IMR-90 (cell line): ENCODE results near the gene ZDHHC7. TPM values are rescaled to one million over a fixed set of nuclear protein-coding genes. Genes with fewer than 3 reads are reported as not detected.

Experiments used
- ATAC-seq: fragments of 200-7000 bp; cut with Tn5 transposase; 2 replicates; pipeline ENCODE4 v1.9.1; 2020; ENCODE audit warnings: low read depth, mild to moderate bottlenecking, moderate library complexity
- BruUV-seq: library from RNA; stranded (reverse); fragments of 400-500 nt; replicated peaks from 2 replicates; lab custom pipeline; 2021; lab: Mats Ljungman, UMichigan
- CTCF ChIA-PET: fragments of 300-600 bp; formaldehyde crosslinking; extraction: SDS; loops from one replicate; lab custom pipeline; 2021; ENCODE audit warnings: antibody characterized with exemption; lab: Yijun Ruan, JAX
- POLR2A ChIA-PET: fragments of 300-600 bp; sonication (Branson Sonifier 250); formaldehyde crosslinking; loops from one replicate; lab custom pipeline; 2022; ENCODE audit warnings: antibody characterized with exemption; ENCODE audit not compliant: unreplicated experiment; lab: Charles Lee
- DNase-seq: peaks from one replicate; pipeline ENCODE4 v3.0.0; 2013
- H2AFZ ChIP-seq: replicated peaks from 2 replicates; pipeline ENCODE3; 2013; ENCODE audit warnings: low read length, mild to moderate bottlenecking; ENCODE audit not compliant: poor library complexity
- H2AK5ac ChIP-seq: 2 replicates; pipeline ENCODE4 v1.6.1; 2013; ENCODE audit warnings: low read depth, low read length, inconsistent platforms
- H2AK9ac ChIP-seq: replicated peaks from 2 replicates; pipeline ENCODE3; 2013; ENCODE audit warnings: mild to moderate bottlenecking, low read depth, low read length, moderate library complexity; ENCODE audit not compliant: poor library complexity
- H2BK120ac ChIP-seq: 2 replicates; pipeline ENCODE4 v1.6.1; 2013; ENCODE audit warnings: low read depth, low read length, inconsistent platforms
- H2BK15ac ChIP-seq: 3 replicates; pipeline ENCODE4 v1.6.1; 2013; ENCODE audit warnings: low read depth, low read length, inconsistent platforms
- H2BK20ac ChIP-seq: 2 replicates; pipeline ENCODE4 v1.6.1; 2013; ENCODE audit warnings: low read depth, mild to moderate bottlenecking, inconsistent platforms, low read length, moderate library complexity
- H2BK5ac ChIP-seq: 2 replicates; pipeline ENCODE4 v1.6.1; 2013; ENCODE audit warnings: mild to moderate bottlenecking, low read depth, low read length, inconsistent platforms; ENCODE audit not compliant: poor library complexity, severe bottlenecking
- H3K14ac ChIP-seq: replicated peaks from 2 replicates; pipeline ENCODE4 v1.6.1; 2013; ENCODE audit warnings: low read depth, low read length, inconsistent platforms
- H3K18ac ChIP-seq: 2 replicates; pipeline ENCODE4 v1.6.1; 2013; ENCODE audit warnings: low read depth, low read length, control low read depth
- H3K23ac ChIP-seq: 2 replicates; pipeline ENCODE4 v1.6.1; 2013; ENCODE audit warnings: low read depth, low read length, inconsistent platforms
- H3K27ac ChIP-seq: 2 replicates; pipeline ENCODE4 v1.5.1; 2013; ENCODE audit warnings: mild to moderate bottlenecking, control low read depth, low read length; ENCODE audit not compliant: insufficient read depth
- H3K27me3 ChIP-seq: 2 replicates; pipeline ENCODE4 v1.6.1; 2013; ENCODE audit warnings: low read length; ENCODE audit not compliant: control insufficient read depth, insufficient read depth
- H3K36me3 ChIP-seq: 2 replicates; pipeline ENCODE4 v1.6.1; 2013; ENCODE audit warnings: low read length, mixed read lengths; ENCODE audit not compliant: control insufficient read depth, insufficient read depth
- H3K4ac ChIP-seq: 2 replicates; pipeline ENCODE4 v1.6.1; 2013; ENCODE audit warnings: low read depth, low read length, inconsistent platforms
- H3K4me1 ChIP-seq: 2 replicates; pipeline ENCODE4 v1.6.1; 2013; ENCODE audit warnings: low read length, mixed read lengths; ENCODE audit not compliant: control insufficient read depth, insufficient read depth
- H3K4me2 ChIP-seq: 2 replicates; pipeline ENCODE4 v1.6.1; 2013; ENCODE audit warnings: low read depth, mild to moderate bottlenecking, control low read depth, low read length, moderate library complexity
- H3K4me3 ChIP-seq: 2 replicates; pipeline ENCODE4 v1.5.1; 2013; ENCODE audit warnings: low read depth, mild to moderate bottlenecking, control low read depth, low read length, moderate library complexity; ENCODE audit not compliant: insufficient read depth
- H3K56ac ChIP-seq: 2 replicates; pipeline ENCODE4 v1.6.1; 2013; ENCODE audit warnings: low read length, inconsistent platforms; ENCODE audit not compliant: insufficient read depth; ENCODE audit errors: extremely low read depth
- H3K79me1 ChIP-seq, 2 experiments: 2 replicates each; pipeline ENCODE4 v1.6.1; 2013; ENCODE audit warnings: low read length in 2 of 2, inconsistent platforms in 1 of 2, low read depth in 1 of 2
- H3K9ac ChIP-seq: 2 replicates; pipeline ENCODE4 v1.6.1; 2013; ENCODE audit warnings: low read depth, low read length, control low read depth
- H3K9me1 ChIP-seq: 2 replicates; pipeline ENCODE4 v1.6.1; 2013; ENCODE audit warnings: low read length, inconsistent platforms; ENCODE audit not compliant: insufficient read depth
- H3K9me3 ChIP-seq: 2 replicates; pipeline ENCODE4 v1.6.1; 2013; ENCODE audit warnings: low read length; ENCODE audit not compliant: control insufficient read depth, insufficient read depth
- H4K20me1 ChIP-seq: 2 replicates; pipeline ENCODE4 v1.6.1; 2013; ENCODE audit warnings: low read length, inconsistent platforms; ENCODE audit not compliant: insufficient read depth
- H4K5ac ChIP-seq: 2 replicates; pipeline ENCODE4 v1.6.1; 2013; ENCODE audit warnings: mild to moderate bottlenecking, low read depth, low read length, control low read depth
- H4K8ac ChIP-seq, 2 experiments: 2 replicates each; pipeline ENCODE4 v1.6.1; 2013; ENCODE audit warnings: low read depth in 2 of 2, low read length in 2 of 2, control low read depth in 1 of 2, inconsistent platforms in 1 of 2
- H4K91ac ChIP-seq: 2 replicates; pipeline ENCODE4 v1.6.1; 2013; ENCODE audit warnings: low read depth, low read length, inconsistent platforms; ENCODE audit not compliant: insufficient read depth
- BHLHE40 ChIP-seq: fragments of 150-350 bp; IDR thresholded peaks from 2 replicates; pipeline ENCODE4 v1.6.1; 2016; ENCODE audit warnings: mild to moderate bottlenecking, low read depth, low read length
- CEBPB ChIP-seq: IDR thresholded peaks from 2 replicates; pipeline ENCODE4 v1.6.1; 2012; ENCODE audit warnings: low read depth, low read length, improper control_type of control experiment
- CHD1 ChIP-seq: IDR thresholded peaks from 2 replicates; pipeline ENCODE4 v1.6.1; 2012; ENCODE audit warnings: low read depth, low read length, improper control_type of control experiment
- ELK1 ChIP-seq: fragments of 150-350 bp; IDR thresholded peaks from 2 replicates; pipeline ENCODE4 v1.6.1; 2016; ENCODE audit warnings: low read depth, mild to moderate bottlenecking, low read length, moderate library complexity, borderline replicate concordance
- MAZ ChIP-seq: IDR thresholded peaks from 2 replicates; pipeline ENCODE4 v1.6.1; 2012; ENCODE audit warnings: low read depth, mild to moderate bottlenecking, low read length, improper control_type of control experiment, moderate library complexity, borderline replicate concordance
- MXI1 ChIP-seq: IDR thresholded peaks from 2 replicates; pipeline ENCODE4 v1.6.1; 2012; ENCODE audit warnings: low read depth, mild to moderate bottlenecking, low read length, moderate library complexity, borderline replicate concordance
- NFE2L2 ChIP-seq: fragments of 150-350 bp; IDR thresholded peaks from 2 replicates; pipeline ENCODE4 v1.6.1; 2016; ENCODE audit warnings: low read depth, mild to moderate bottlenecking, low read length
- POLR2A ChIP-seq: IDR thresholded peaks from 2 replicates; pipeline ENCODE4 v1.6.1; 2012; ENCODE audit warnings: mild to moderate bottlenecking, low read depth, low read length
- RAD21 ChIP-seq: IDR thresholded peaks from 2 replicates; pipeline ENCODE4 v1.6.1; 2012; ENCODE audit warnings: low read length, improper control_type of control experiment
- RCOR1 ChIP-seq: IDR thresholded peaks from 2 replicates; pipeline ENCODE4 v1.6.1; 2012; ENCODE audit warnings: mild to moderate bottlenecking, low read length, improper control_type of control experiment; ENCODE audit not compliant: insufficient replicate concordance
- RFX5 ChIP-seq: IDR thresholded peaks from 2 replicates; pipeline ENCODE4 v1.8.0; 2012; ENCODE audit warnings: low read depth, mild to moderate bottlenecking, low read length, moderate library complexity
- SMC3 ChIP-seq: fragments of 150-350 bp; IDR thresholded peaks from 2 replicates; pipeline ENCODE4 v1.6.1; 2016; ENCODE audit warnings: low read depth, mild to moderate bottlenecking, antibody characterized with exemption, low read length, moderate library complexity
- USF2 ChIP-seq: fragments of 150-350 bp; IDR thresholded peaks from 2 replicates; pipeline ENCODE4 v1.6.1; 2017; ENCODE audit warnings: mild to moderate bottlenecking, antibody characterized with exemption, low read length, low read depth
- WGBS, 2 experiments: methylation state at CpG; one replicate each; pipeline versions ENCODE4 v1.1.5 to v1.1.7; 2013; ENCODE audit warnings: missing lambda C conversion rate in 2 of 2; ENCODE audit not compliant: insufficient read length in 1 of 2; ENCODE audit errors: extremely low coverage in 2 of 2; 5-methylcytosine and 5-hydroxymethylcytosine counted together
- dilution Hi-C: fragments of 300-500 bp; cut with HindIII; formaldehyde crosslinking; loops from one replicate; pipeline ENCODE4 v1.14.3; 2018; ENCODE audit warnings: low sequenced_read_pairs; ENCODE audit not compliant: unreplicated experiment
- in situ Hi-C: fragments of 300-500 bp; cut with MboI; formaldehyde crosslinking; loops from 3 replicates; pipeline ENCODE4 v1.14.3; 2019; ENCODE audit warnings: low sequenced_read_pairs, inconsistent platforms, mixed read lengths
- intact Hi-C: fragments of 100-400 bp; cut with micrococcal nuclease; formaldehyde crosslinking; loops from 2 replicates; pipeline ENCODE4 v1.10.0; 2022
- polyA plus RNA-seq, 3 experiments: library from polyadenylated mRNA; depleted of rRNA; stranded (reverse); fragments of >200 nt; gene quantifications; 2 replicates each; pipeline ENCODE4 v1.2.3, GENCODE V29; 2012; ENCODE audit warnings: low replicate concordance in 1 of 3
- total RNA-seq: library from RNA; depleted of rRNA; stranded (reverse); fragments of >200 nt; gene quantifications from 2 replicates; pipeline ENCODE4 v1.2.3, GENCODE V29; 2012
- TF ChIP-seq, protein P1 (sequence below): conservative IDR thresholded peaks from 2 replicates; pipeline ENCODE4 v1.5.1; 2012; ENCODE audit warnings: mild to moderate bottlenecking, low read depth, low read length, improper control_type of control experiment

The ZDHHC7 gene
- total and polyA plus RNA-seq, 2 of the 4 experiments (the other 2 are of a cell fraction), result 80.1 to 97.1 TPM

DNA sequence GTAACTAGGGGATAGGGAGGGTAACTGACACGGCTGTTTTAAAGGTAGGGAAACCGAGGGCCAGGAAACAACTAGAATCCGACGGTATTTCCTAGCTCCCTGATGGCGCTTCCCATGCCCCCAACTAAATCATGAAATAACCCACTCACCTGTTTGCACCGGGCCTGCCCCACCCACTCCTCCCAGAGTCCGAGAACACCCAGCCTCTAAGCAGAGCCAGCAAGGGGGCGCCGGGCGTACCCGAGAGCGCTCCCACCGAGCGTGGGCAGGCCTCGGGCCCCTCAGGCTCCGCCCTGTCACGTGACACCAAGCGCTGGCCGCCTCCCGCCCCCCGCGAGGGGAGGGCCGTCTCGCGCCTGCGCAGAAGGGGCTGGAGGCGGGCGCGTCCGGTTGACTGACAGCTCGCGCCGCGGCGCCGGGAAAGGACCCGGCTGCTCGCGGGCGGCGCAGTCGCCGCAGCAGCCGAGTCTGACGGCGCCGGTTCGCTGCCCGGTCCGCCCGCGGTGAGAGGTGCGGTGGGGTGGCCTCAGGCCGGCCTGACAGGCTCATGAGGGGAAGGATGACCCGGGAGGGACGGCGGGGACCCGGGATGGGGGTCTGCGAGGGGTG, 16.1 kb upstream of the ZDHHC7 start, which contains the start of gene KIAA0513:
KIAA0513 (plus strand) TSS at position 447 of the 609 bp plus-strand sequence. CDS start 39,277 bp downstream, outside the sequence.
- 0 out of 2 replicates have a peak within 1 kb of the TSS, but pooled peaks have one; percentile 20 for H3K56ac ChIP-seq
- peak within 1 kb of the TSS; percentile 66; the same call in 1 of the 2 replicates for H2BK120ac ChIP-seq
- ChIA-PET CTCF (interaction anchor here (1.0 kb wide), 1 partner anchor 25 kb away, joined by 3 read pairs; no protein-coding TSS in a partner anchor), POLR2A (interaction anchor here (0.6 to 0.9 kb wide), 5 partner anchors 8 to 454 kb away, joined by 3 to 6 read pairs (median 3); no protein-coding TSS in a partner anchor)
- peak within 1 kb of the TSS; percentile 80 for H3K18ac ChIP-seq
- H4K8ac ChIP-seq, result peak within 1 kb of the TSS; percentile 88 to 94
- H4K5ac ChIP-seq, result peak within 1 kb of the TSS; percentile 85
- intact Hi-C loops, result no loop called here
- H2BK15ac ChIP-seq, result peak within 1 kb of the TSS; percentile 10; the same call in 1 of the 3 replicates
- H2AFZ ChIP-seq, result peak within 1 kb of the TSS; percentile 86
- H2BK20ac ChIP-seq, result no peak within 1 kb of the TSS
- peak within 1 kb of the TSS; percentile 75 for H3K4ac ChIP-seq
- H4K20me1 ChIP-seq, result peaks cover 15% of the 10 kb centered on the region; the same call in 1 of the 2 replicates
- peak within 1 kb of the TSS; percentile 58 for H2AK9ac ChIP-seq
- no peaks in the 10 kb centered on the region for H3K9me3 ChIP-seq
- BruUV-seq, result no TSS peak
- in situ Hi-C loops, result no loop called here
- peak within 1 kb of the TSS; percentile 68 for H2BK5ac ChIP-seq
- peaks cover 20% of the 10 kb centered on the region for H3K4me1 ChIP-seq
- peak within 1 kb of the TSS; percentile 79 for H3K4me3 ChIP-seq
- H3K9ac ChIP-seq, result peak within 1 kb of the TSS; percentile 90
- peak within 1 kb of the TSS; percentile 37; the same call in 1 of the 2 replicates for H2AK5ac ChIP-seq
- 1% methylated on average over 38 of the region's 59 CpGs; no CpG with 5 or more reads in 1 of the 2 experiments for WGBS, 2 experiments
- H3K27me3 ChIP-seq, result no peaks in the 10 kb centered on the region
- H3K4me2 ChIP-seq, result peak within 1 kb of the TSS; percentile 96
- H3K79me1 ChIP-seq, result peaks cover 12 to 51% of the 10 kb centered on the region in 2 experiments
- ATAC-seq (peak; percentile 94), DNase-seq (peak; percentile 90)
- H3K14ac ChIP-seq, result peak within 1 kb of the TSS; percentile 73
- H3K23ac ChIP-seq, result peak within 1 kb of the TSS; percentile 82; the same call in 1 of the 2 replicates
- H3K27ac ChIP-seq, result peak within 1 kb of the TSS; percentile 91
- H3K36me3 ChIP-seq, result peaks cover 6% of the 10 kb centered on the region; the same call in 1 of the 2 replicates
- peaks cover 5% of the 10 kb centered on the region; the same call in 1 of the 2 replicates for H3K9me1 ChIP-seq
- peak within 1 kb of the TSS; percentile 78 for H4K91ac ChIP-seq
- dilution Hi-C loops, result no loop called here
- TF ChIP-seq, protein P1, sequence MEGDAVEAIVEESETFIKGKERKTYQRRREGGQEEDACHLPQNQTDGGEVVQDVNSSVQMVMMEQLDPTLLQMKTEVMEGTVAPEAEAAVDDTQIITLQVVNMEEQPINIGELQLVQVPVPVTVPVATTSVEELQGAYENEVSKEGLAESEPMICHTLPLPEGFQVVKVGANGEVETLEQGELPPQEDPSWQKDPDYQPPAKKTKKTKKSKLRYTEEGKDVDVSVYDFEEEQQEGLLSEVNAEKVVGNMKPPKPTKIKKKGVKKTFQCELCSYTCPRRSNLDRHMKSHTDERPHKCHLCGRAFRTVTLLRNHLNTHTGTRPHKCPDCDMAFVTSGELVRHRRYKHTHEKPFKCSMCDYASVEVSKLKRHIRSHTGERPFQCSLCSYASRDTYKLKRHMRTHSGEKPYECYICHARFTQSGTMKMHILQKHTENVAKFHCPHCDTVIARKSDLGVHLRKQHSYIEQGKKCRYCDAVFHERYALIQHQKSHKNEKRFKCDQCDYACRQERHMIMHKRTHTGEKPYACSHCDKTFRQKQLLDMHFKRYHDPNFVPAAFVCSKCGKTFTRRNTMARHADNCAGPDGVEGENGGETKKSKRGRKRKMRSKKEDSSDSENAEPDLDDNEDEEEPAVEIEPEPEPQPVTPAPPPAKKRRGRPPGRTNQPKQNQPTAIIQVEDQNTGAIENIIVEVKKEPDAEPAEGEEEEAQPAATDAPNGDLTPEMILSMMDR, result peak; percentile 39
- TF ChIP-seq RAD21 (no peak; the same call in 1 of the 2 replicates), USF2 (peak; percentile 97), SMC3 (peak; percentile 17; the same call in 1 of the 2 replicates), BHLHE40 (peak; percentile 73), MAZ (peak; percentile 99), RCOR1 (no peak), POLR2A (peak; percentile 64), RFX5 (no peak), CHD1 (no peak), CEBPB (no peak), MXI1 (no peak), NFE2L2 (no peak), ELK1 (no peak)
